GM19025 (cell line): ENCODE results near the gene PPP1R3F.

Experiments
- ATAC-seq: cut with Tn5 transposase; IDR thresholded peaks from one replicate; pipeline ENCODE4 v1.9.1; 2021; ENCODE audit warnings: mild to moderate bottlenecking, low read depth, moderate library complexity; ENCODE audit not compliant: unreplicated experiment

Gene PPP1R3F

GRCh38 chrX:49247916-49248811 lies 21.4 kb upstream of the PPP1R3F start:
- ATAC-seq = no peak

GRCh38 chrX:49249071-49249470 lies 20.5 kb upstream of the PPP1R3F start:
- no peak for ATAC-seq

- ATAC-seq = no peak
These were observed 20.0 kb upstream of the PPP1R3F start for GRCh38 chrX:49249616-49250015.

GRCh38 chrX:49250066-49250465 lies 19.5 kb upstream of the PPP1R3F start:
- no peak for ATAC-seq

- ATAC-seq = no peak
These were observed 19.0 kb upstream of the PPP1R3F start for GRCh38 chrX:49250578-49250977.

- no peak for ATAC-seq
These were observed 18.3 kb upstream of the PPP1R3F start for GRCh38 chrX:49251325-49251724.

GRCh38 chrX:49254639-49255038 lies 15.0 kb upstream of the PPP1R3F start:
- ATAC-seq = no peak

- ATAC-seq = no peak
These were observed 13.2 kb upstream of the PPP1R3F start for GRCh38 chrX:49256268-49256995.

GRCh38 chrX:49257074-49257790 lies 12.4 kb upstream of the PPP1R3F start:
- no peak for ATAC-seq

GRCh38 chrX:49257846-49258748 lies 11.5 kb upstream of the PPP1R3F start:
- ATAC-seq = no peak

GRCh38 chrX:49258749-49259124 lies 10.9 kb upstream of the PPP1R3F start:
- no peak for ATAC-seq

GRCh38 chrX:49260221-49260985 lies 9.2 kb upstream of the PPP1R3F start:
- ATAC-seq = no peak

GRCh38 chrX:49262603-49263002 lies 7.0 kb upstream of the PPP1R3F start:
- ATAC-seq = no peak

- ATAC-seq = no peak
These were observed 6.0 kb upstream of the PPP1R3F start for GRCh38 chrX:49263631-49264030.

- ATAC-seq = no peak
These were observed 5.1 kb upstream of the PPP1R3F start, which contains the start of gene FOXP3 for GRCh38 chrX:49264460-49264859. Gene FOXP3 (minus strand): TSS chrX:49264710. CDS start chrX:49258505, 6,205 bp downstream.

- ATAC-seq = no peak
These were observed 2.8 kb upstream of the PPP1R3F start for GRCh38 chrX:49266523-49267445.

- no peak for ATAC-seq
These were observed 937 bp upstream of the PPP1R3F start for GRCh38 chrX:49268702-49269009.

- ATAC-seq = peak; percentile 81
These were observed 405 bp upstream of the PPP1R3F start for GRCh38 chrX:49269010-49269766.
